Muscle layer of duodenum (tissue), 2 donors: ENCODE results near the gene PLPP7.

ENCODE experiments used
- H3K27ac ChIP-seq: one replicate; pipeline ENCODE4 v1.7.0; 2013; ENCODE audit warnings: mild to moderate bottlenecking, low read length
- H3K27me3 ChIP-seq: one replicate; pipeline ENCODE4 v1.7.0; 2013; ENCODE audit warnings: low read depth, mild to moderate bottlenecking, control low read depth, low read length
- H3K36me3 ChIP-seq, 2 donors: one replicate each; pipeline ENCODE4 v1.7.0; 2013; ENCODE audit warnings: low read length in 2 of 2, control low read depth in 1 of 2, mild to moderate bottlenecking in 1 of 2; ENCODE audit not compliant: insufficient read depth in 2 of 2, control insufficient read depth in 1 of 2
- H3K4me1 ChIP-seq, 2 donors: one replicate each; pipeline ENCODE4 v1.7.0; 2013; ENCODE audit warnings: low read length in 2 of 2, mild to moderate bottlenecking in 2 of 2, control low read depth in 1 of 2, moderate library complexity in 1 of 2; ENCODE audit not compliant: insufficient read depth in 2 of 2, control insufficient read depth in 1 of 2
- H3K4me3 ChIP-seq, 2 donors: one replicate each; pipeline ENCODE4 v1.7.0; 2013; ENCODE audit warnings: low read length in 2 of 2, low read depth in 1 of 2, mild to moderate bottlenecking in 1 of 2
- H3K9me3 ChIP-seq, 2 donors: one replicate each; pipeline ENCODE4 v1.7.0; 2013; ENCODE audit warnings: low read length in 2 of 2, control low read depth in 1 of 2, mild to moderate bottlenecking in 1 of 2; ENCODE audit not compliant: control insufficient read depth in 1 of 2
- donor health status: healthy.

The PLPP7 gene

DNA sequence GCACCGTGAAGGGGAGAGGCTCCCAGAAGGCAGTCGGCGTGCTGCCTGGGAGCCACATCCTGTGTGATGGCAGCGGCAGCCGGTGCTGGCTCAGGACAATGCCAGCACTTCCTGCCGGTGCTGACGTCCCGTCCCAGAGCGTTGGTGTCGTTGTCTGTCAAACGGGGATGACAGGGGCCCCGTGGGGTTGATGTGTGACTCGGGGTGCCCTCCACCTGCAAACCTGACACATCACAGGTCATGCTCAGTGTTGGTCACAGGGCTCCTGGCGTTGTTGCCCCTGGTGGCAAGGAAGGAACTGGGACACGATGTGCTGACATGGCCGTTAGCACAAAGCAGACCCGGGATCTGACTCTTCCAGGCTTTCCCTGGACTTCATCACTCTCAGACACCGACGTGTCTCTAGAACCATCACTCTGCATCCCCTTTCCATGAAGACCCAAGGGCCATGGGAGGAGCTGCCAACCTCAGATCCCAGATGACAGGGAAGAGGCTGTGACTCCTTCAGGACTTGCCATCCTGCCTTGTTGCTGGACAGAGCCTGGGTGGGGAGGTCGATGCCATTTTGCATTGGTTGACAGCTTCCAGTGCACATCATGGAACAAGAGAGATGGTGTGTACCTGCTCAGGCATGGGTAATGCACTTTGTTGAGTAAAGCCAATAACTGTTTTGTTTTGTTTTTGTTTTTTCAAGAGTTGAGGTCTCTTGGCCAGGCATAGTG is 21.5 kb downstream of the PLPP7 start:
- H3K36me3 ChIP-seq, result no peaks in the 10 kb centered on the region
- H3K27me3 ChIP-seq, result no peaks in the 10 kb centered on the region
- H3K4me3 ChIP-seq, result no peak overlapping the region
- H3K4me1 ChIP-seq, result no peaks in the 10 kb centered on the region
- no peak overlapping the region for H3K27ac ChIP-seq
- no peaks in the 10 kb centered on the region for H3K9me3 ChIP-seq

DNA sequence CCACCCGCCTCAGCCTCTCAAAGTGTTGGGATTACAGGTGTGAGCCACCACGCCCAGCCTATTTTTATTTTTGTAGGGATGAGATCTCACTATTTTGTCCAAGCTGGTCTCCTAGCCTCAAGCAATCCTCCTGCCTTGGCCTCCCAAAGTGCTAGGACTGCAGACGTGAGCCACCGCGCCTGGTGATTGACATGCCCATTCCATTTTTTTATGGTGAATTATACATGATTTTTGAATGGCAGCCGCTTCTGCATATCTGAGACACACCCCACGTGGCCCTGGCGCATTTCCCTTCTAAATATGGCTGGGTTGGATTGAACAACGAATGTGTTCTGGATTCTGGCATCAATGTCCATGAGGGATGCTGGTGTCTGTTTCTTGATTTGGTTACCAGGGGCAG is 22.7 kb downstream of the PLPP7 start:
- Histone ChIP-seq H3K27ac (no peak overlapping the region), H3K9me3 (no peaks in the 10 kb centered on the region), H3K4me1 (no peaks in the 10 kb centered on the region), H3K4me3 (no peak overlapping the region), H3K27me3 (no peaks in the 10 kb centered on the region), H3K36me3 (no peaks in the 10 kb centered on the region)

- Histone ChIP-seq H3K36me3 (no peaks in the 10 kb centered on the region), H3K4me1 (no peaks in the 10 kb centered on the region), H3K4me3 (no peak overlapping the region), H3K9me3 (no peaks in the 10 kb centered on the region), H3K27ac (no peak overlapping the region), H3K27me3 (no peaks in the 10 kb centered on the region)
These were observed 23.6 kb downstream of the PLPP7 start for GRCh38 chr9:131312822-131313770.

DNA sequence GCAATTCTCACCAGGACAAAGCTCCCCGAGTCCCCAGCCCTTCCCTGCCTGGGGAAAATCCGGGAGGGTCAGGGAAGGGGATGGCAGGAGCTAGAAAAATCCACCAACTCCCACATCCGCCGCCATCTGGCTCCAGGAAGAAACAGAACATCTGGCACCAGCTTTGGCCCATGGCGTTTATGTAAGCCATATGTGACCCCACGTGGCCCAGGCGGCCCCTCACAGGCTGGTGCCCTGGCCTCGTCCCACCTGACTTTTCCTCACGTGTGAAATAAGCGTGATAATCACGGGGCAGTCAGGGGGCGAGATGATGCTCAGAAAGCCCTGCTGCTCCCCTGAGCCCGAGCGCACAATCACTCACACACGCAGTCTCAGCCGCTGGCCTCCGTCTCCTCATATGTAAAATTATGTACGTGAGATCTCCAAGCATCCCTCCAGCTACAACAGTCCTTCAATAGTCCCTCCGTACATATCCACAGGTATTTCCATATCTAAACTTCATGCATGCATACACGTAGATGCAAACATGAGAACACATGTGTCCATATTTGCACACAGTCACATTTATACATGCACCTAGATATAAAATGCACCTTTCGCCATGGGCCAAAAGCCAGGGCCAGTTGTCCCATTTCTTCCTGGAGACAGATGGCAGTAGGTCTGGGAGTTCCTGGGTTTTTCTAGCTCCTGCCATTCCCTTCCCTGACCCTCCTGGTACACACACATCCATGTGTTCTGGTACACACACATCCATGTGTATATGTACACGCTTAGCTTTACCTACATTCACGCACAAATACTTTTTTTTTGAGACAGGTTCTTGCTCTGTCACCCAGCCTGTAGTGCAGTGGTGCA is 28.9 kb downstream of the PLPP7 start:
- Histone ChIP-seq H3K4me3 (no peak overlapping the region), H3K27me3 (no peaks in the 10 kb centered on the region), H3K9me3 (no peaks in the 10 kb centered on the region), H3K4me1 (no peaks in the 10 kb centered on the region), H3K27ac (no peak overlapping the region), H3K36me3 (no peaks in the 10 kb centered on the region)

GRCh38 chr9:131319486-131319885 is 30.0 kb downstream of the PLPP7 start:
- no peak overlapping the region for H3K27ac ChIP-seq

DNA sequence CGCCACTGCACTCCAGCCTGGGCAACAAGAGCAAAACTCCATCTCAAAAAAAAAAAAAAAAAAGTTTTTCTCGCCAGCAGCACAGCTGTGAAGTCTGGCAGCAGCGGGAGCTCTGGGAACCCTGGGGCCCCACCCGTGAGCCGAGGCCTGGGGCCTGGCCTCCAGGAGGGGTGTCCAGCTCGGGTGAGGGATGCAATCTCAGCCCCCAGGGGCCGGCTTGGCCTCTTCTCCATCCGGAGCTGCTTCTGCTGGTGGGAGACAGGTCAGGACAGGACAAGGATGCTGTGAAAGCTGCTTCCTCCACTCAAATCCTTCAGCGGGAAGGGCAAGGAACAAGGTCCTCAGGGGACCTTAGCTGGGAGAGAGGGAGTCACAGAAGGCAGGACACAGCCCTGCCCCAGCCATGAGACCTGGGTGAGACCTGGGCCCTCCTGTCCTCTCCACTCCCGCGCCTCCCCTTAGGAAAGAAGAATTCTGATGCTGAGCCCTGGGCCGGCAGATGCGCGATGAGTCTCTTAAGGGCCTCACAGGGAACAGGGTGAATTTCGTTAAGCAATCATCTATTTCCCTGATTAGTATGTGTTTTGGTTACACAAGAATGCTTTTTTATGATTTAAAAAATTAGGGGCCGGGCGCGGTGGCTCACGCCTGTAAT is 30.6 kb downstream of the PLPP7 start:
- Histone ChIP-seq H3K27me3 (no peaks in the 10 kb centered on the region), H3K9me3 (no peaks in the 10 kb centered on the region), H3K36me3 (no peaks in the 10 kb centered on the region), H3K4me1 (no peaks in the 10 kb centered on the region), H3K4me3 (no peak overlapping the region), H3K27ac (no peak overlapping the region)

More at GRCh38 chr9:131319486-131319885, 30.0 kb downstream of the PLPP7 start:
- H3K4me1 ChIP-seq, result no peaks in the 10 kb centered on the region
- no peak overlapping the region for H3K4me3 ChIP-seq
- no peaks in the 10 kb centered on the region for H3K9me3 ChIP-seq
- H3K27me3 ChIP-seq, result no peaks in the 10 kb centered on the region
- no peaks in the 10 kb centered on the region for H3K36me3 ChIP-seq

DNA sequence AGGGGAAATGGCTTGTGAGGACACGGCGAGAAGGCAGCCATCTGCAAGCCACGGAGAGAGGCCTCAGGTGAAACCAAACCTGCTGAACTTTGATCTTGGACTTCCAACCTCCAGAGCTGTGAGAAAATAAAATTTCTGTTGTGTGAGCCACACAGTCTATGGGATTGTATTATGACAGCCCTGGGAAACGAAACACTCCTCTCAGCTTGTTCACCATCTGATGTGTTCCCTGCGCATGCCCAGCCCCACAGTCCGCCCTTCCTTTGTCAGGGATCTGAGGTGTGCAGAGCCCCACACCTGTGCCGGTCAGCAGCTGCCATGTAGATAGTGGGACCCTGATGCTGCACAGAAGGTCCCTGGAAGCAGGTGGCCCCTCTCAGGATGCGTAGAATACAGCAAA is 34.1 kb downstream of the PLPP7 start:
- H3K4me3 ChIP-seq, result no peak overlapping the region
- H3K36me3 ChIP-seq, result no peaks in the 10 kb centered on the region
- H3K27ac ChIP-seq, result no peak overlapping the region
- no peaks in the 10 kb centered on the region for H3K27me3 ChIP-seq
- H3K4me1 ChIP-seq, result no peaks in the 10 kb centered on the region
- no peaks in the 10 kb centered on the region for H3K9me3 ChIP-seq

DNA sequence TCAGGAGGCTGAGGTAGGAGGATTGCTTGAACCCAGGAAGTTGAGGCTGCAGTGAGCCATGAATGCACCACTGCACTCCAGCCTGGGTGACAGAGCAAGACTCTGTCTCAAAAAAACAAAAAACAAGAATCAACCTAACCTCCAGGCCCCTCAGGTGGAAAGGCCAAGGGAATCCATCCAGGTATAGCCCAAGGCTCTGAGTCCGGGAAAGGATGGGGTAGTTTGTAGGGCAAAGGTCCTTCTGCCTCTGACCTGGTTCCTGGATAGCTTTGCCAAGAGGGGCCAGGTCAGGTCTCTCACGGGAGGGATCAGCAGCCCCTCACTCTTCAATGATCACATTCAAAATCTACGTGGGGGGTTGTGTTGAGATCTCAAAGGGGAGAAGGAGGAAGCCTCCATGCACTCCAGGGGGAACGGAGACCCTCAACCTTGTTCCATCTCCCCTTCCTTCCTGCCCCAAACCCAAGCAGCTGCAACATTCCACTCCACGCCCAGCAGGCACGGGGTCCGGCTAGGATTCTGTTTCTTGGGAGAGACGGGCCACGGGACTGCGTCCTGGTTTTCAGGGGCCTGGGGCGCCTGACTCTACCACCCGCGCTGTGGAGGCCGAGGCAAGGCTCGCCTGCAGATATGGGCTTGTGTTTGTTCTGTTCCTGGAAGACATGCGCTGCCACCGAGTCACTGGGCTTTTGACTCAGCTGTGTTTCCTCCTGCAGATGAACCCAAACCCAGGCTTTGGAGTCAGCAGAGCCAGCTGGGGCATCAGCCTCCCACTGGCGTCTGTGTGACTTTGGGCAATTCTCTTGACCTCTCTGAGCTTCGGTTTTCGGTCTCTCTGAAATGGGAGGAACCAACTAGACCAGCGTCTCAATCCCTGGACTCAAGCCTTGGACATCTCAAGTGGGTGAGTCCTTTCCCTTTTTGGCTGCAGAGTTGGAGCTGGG is 35.5 kb downstream of the PLPP7 start:
- H3K36me3 ChIP-seq, result no peaks in the 10 kb centered on the region
- H3K27ac ChIP-seq, result no peak overlapping the region
- H3K4me1 ChIP-seq, result no peaks in the 10 kb centered on the region
- no peaks in the 10 kb centered on the region for H3K27me3 ChIP-seq
- no peak overlapping the region for H3K4me3 ChIP-seq
- no peaks in the 10 kb centered on the region for H3K9me3 ChIP-seq

GRCh38 chr9:131329241-131329641 is 39.7 kb downstream of the PLPP7 start:
- no peaks in the 10 kb centered on the region for H3K9me3 ChIP-seq
- no peaks in the 10 kb centered on the region for H3K27me3 ChIP-seq
- no peak overlapping the region for H3K27ac ChIP-seq
- no peak overlapping the region for H3K4me3 ChIP-seq
- no peaks in the 10 kb centered on the region for H3K4me1 ChIP-seq
- no peaks in the 10 kb centered on the region for H3K36me3 ChIP-seq
